ENCODE data around the gene KIF7.
"Not testable (repeated sequence)": the region's sequence is repeated elsewhere in the genome, so short reads cannot be mapped to it uniquely, and the experiment has no call there.

KIF7 gene

GRCh38 chr15:89591834-89592233 is 63.4 kb downstream of the KIF7 start:
- no peak for TF ChIP-seq GATA1 (IDR thresholded peaks at IDR 0.05; ENCODE audit: low read depth, low read length)
- no peak for DNase-seq

GRCh38 chr15:89587955-89588354 is 67.3 kb downstream of the KIF7 start:
- no peak for DNase-seq
- TF ChIP-seq GATA1 (IDR thresholded peaks at IDR 0.05; ENCODE audit: low read depth, low read length) (no peak), POLR2A (IDR thresholded peaks at IDR 0.05; ENCODE audit: low read length) (no peak)

- no peak for DNase-seq
- TF ChIP-seq POLR2A (IDR thresholded peaks at IDR 0.05; ENCODE audit: low read length) (no peak), GATA1 (IDR thresholded peaks at IDR 0.05; ENCODE audit: low read depth, low read length) (no peak)
These were observed 68.6 kb downstream of the KIF7 start for GRCh38 chr15:89586651-89587050.

GRCh38 chr15:89580747-89581146 is 74.5 kb downstream of the KIF7 start:
- not testable (repeated sequence) for DNase-seq

GRCh38 chr15:89578146-89578545 is 77.1 kb downstream of the KIF7 start:
- TF ChIP-seq GATA1 (IDR thresholded peaks at IDR 0.05; ENCODE audit: low read depth, low read length): no peak
- TF ChIP-seq POLR2A (IDR thresholded peaks at IDR 0.05; ENCODE audit: low read length): no peak
- no peak for DNase-seq

Data from erythroblast (primary cell).